ENCODE data around the gene DEPDC5.

DNA sequence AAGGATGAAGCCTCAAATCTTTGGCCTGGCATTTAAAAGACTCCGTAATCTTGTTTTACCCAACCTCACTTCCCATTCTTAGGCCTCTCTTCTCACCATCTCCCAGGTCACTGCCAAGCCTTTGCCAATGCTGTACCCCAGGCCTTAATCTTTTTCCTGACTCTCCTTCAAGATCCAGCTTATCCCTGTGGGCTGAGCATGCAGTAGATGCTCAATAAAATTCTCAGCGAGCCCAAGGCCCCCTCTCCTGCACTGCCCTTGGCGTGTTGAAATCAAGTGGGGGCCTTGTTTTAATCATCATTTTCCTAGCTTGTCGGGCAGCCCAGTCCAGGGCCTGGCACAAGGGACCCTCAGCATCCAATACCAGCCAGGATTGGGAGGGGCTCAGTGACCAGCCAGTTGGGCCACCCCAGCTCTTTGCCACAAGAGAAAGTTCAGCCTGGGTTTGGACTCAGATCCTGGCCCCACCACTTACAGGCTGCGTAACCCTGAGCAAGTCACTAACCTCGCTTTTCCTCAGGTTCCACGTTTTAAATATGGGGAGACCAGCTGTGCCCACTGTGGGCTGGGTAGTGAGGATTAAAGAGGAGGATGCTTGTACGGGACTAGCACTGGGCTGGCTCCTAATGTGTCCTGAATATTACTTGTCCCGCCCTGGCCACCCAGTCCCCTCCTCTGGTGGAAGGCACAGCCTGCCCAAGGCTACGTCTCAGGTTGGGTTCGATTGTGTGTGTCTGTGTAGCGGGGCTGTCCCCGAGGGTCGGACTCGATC, 189.6 kb downstream of the DEPDC5 start:
- TF ChIP-seq, protein P1, sequence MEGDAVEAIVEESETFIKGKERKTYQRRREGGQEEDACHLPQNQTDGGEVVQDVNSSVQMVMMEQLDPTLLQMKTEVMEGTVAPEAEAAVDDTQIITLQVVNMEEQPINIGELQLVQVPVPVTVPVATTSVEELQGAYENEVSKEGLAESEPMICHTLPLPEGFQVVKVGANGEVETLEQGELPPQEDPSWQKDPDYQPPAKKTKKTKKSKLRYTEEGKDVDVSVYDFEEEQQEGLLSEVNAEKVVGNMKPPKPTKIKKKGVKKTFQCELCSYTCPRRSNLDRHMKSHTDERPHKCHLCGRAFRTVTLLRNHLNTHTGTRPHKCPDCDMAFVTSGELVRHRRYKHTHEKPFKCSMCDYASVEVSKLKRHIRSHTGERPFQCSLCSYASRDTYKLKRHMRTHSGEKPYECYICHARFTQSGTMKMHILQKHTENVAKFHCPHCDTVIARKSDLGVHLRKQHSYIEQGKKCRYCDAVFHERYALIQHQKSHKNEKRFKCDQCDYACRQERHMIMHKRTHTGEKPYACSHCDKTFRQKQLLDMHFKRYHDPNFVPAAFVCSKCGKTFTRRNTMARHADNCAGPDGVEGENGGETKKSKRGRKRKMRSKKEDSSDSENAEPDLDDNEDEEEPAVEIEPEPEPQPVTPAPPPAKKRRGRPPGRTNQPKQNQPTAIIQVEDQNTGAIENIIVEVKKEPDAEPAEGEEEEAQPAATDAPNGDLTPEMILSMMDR (IDR thresholded peaks at IDR 0.05), result no peak
- TF ChIP-seq POLR2A (IDR thresholded peaks at IDR 0.05), result no peak
